HG02973 (cell line): ENCODE results near the gene WWP2.

ENCODE experiments used
- ATAC-seq: cut with Tn5 transposase; IDR thresholded peaks from one replicate; pipeline ENCODE4 v1.9.1; 2021; ENCODE audit warnings: moderate library complexity; ENCODE audit not compliant: unreplicated experiment

The WWP2 gene

DNA sequence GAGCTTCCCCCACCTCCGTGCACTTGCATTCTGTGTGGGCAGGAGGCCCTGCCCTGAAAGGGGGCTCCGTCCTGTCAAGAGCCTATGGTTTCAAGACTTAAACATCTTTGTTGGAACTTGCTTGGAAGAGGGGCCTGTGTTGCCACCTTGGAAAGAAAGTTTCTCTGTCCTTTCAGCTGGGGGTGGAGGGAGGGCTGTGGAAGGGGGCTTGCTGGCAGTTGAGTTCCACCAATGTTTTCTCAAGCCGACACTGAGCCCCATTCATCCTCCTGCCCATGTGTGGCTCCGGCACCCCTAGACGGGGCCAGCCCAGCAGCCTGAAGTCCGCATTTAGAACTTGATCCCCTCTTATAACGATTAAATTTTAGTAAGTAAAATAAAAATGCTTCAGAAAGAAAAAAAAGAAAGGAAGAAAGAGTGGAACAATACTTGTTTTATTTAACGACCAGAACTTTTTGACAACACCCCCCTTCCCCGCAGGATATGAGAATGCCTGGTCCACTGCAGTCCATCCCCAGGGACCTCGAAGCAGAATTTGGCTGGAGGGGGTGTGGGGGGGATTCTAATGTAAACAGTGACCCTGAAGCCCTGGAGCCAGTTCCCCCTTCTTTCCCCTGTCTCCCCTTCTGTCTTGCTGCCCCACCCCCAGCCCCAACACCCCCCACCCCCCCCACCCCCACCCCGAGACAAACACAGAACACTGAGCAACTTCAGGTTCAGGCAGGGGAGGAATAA, 162.1 kb downstream of the WWP2 start:
- no peak for ATAC-seq

DNA sequence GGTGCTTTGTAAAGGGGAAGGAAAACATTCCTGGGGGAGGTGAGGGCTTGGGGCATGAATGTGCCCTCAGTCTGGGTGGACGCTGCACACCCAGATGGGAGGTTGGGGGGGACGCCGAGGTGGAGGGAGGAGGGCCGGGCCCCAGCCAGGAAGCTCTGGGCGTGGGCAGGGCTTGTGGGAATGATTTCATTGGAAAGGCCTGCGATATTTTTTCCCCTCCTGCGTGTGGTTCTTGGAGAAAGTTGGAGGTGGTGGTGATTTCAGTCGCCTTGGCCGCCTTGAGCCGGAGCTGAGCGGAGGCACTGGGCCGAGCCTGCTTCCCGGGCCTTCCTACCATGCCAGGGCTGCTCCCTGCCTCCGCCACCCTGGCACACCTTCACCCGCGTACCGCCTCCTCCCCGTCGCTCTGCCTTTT, 162.7 kb downstream of the WWP2 start:
- no peak for ATAC-seq

DNA sequence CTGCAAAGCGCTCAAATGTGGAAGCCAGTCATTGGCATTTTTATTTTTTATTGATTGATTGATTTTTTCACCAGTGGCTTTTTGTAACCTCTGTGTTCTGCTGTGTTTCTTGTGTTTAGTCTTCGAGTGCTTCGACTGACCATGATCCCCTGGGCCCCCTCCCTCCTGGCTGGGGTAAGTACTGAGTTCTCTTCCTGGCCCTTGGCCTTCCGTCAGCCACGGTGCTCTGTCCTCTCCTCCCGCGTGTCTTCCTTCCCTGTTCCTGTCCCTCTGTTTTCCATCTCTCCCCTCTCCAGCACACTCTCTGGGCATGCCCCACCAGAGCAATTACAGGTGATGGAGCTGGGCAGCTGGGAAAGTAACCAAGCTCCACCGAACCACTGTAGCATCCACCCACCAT, 163.2 kb downstream of the WWP2 start:
- ATAC-seq: no peak

DNA sequence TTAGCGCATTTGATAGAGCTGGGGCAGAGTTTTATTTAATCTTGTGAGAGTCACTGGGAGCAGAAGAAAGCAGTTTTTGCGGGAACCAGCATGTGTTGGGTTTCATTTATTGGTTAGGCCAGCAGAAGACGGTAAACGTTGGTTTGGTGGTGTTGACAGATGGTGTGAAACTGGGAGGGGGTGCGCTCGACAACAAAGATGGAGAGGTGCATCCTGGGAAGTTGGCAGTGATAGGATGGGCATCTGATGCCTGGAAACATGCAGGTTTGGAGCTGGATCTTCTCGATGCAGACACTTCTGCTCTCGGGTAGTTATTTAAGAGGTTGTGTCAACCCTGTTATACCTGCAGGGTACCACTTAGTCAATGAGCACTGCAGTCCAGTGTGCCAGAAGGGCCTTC, 164.1 kb downstream of the WWP2 start:
- no peak for ATAC-seq

DNA sequence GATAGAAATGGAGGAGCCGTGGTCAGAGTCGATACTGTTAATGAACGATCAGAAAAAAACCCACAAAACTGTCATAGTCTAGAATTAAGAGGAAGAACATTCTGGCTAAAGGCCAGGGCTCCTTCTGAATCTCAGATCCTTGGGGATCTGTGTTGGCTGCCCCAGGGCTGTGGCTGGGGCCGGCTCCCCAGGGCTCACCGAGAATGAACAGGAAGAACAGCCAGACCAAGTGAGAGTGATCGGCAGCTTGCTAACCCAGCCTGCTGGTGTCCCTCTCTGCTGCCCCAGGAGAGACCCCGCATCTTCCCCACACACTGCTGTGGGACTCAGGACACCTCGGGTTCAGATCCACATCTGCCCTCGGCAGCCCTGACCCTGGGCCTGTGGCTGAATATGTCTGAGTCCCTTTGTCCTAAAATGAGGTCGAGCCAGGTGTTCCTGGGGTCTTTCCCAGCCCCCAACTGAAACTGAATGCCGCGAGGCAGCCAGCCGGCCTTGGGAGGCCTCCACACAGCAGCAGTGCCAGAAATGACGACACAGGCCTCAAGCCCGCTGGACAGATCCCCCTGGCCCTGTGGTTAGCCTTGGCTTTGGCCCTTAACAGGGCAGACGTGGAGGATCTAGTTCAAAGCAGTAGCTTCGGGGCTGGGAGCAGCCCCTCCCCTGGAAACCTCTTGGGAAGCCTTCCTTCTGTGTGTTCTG, 165.1 kb downstream of the WWP2 start:
- no peak for ATAC-seq

DNA sequence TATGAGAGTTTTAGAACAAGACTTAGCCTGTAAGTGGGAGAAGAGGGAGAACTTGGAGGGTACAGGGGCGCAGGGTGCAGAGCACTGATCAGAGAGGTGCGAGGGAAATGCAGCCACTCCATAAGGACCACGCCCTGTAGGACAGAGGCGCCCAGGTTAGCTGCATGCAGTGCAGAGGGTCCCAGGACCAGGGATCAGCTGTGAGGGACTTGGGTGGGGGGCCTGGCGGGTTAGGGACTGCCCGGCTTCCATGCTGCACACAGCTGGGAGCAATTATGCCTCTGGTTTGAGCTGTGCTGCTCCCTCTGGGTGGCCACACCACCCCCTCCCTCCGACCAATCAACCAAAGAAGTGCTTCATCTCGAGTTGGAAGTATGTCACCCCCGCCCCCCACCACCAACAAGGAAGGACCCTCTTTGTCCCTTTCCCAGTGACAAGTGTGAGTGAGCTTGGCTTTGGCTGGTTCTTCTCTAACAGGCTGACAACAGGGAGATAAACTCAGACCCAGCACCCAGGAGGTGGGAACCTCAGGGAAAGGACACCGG, 166.8 kb downstream of the WWP2 start:
- no peak for ATAC-seq

DNA sequence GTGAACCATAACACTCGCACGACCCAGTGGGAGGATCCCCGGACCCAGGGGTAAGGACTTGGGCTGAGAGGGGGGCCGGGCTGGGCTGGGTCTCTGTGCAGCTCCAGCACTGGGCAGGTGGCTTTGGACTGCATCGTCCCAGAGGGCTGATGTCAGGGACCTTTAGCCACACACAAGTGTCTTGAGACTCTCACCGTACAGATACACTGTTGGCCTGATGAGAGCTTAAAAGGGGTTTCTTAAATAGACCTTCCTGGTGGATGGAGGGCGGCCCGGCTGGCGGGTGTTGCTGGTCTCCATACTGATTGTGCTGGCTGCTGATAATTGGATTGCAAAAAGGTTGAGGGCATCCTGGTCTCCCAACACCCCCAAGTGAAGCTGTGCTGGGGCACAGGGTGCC, 167.3 kb downstream of the WWP2 start:
- no peak for ATAC-seq

DNA sequence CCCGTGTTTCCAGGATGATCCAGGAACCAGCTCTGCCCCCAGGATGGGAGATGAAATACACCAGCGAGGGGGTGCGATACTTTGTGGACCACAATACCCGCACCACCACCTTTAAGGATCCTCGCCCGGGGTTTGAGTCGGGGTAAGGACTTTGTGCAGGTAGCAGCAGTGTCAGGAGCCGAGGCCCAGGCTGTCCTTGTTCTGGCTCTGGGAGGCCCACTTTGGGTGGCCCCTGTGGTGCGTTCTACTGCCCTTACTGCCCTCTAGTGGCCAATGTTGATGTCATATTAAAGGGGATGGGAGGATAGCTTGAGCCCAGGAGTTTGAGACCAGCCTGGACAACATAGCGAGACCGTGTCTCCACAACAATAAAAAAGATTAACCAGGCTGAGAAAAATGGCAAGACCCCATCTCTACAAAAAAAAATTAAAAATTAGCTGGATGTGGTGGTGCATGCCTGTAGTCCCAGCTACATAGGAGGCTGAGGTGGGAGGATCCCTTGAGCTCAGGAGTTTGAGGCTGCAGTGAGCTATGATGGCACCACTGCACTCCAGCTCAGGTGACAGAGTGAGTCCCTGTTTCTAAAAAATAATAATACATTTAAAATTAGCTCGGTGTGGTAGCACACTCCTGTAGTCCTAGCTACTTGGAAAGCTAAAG, 168.1 kb downstream of the WWP2 start:
- ATAC-seq: no peak

DNA sequence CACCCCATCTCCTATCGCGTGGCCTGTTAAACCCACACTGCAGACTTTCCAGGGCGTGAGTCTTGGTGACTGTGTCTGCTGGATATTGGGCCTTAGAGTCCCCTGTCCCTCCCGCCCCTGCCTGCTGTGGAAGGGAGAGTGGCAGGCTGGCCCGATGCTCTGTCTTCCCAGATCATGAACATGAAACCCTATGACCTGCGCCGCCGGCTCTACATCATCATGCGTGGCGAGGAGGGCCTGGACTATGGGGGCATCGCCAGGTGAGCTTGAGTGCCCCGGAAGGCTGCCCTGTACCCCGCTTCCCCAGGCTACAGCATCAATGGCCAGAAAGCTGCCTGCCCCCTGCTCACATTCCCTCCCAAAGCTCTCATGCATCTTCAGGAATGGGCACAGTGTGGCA, 169.5 kb downstream of the WWP2 start:
- no peak for ATAC-seq

DNA sequence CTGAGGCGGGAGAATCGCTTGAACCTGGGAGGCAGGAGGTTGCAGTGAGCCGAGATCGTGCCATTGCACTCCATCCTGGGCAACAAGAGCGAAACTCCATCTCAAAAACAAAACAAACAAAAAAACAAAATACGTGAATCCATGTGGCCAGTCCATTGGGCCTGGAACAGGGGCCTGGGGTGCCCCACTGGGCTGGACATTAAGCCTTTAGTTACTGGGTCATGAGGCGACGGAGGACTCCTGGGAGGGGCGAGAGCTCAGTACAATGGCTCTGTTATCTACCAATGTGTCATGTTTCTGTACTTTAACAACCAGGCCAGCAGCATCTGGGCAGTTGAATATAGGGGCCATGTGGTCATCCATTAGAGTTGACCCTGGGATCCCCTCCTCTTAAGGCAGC, 170.1 kb downstream of the WWP2 start:
- ATAC-seq: no peak

DNA sequence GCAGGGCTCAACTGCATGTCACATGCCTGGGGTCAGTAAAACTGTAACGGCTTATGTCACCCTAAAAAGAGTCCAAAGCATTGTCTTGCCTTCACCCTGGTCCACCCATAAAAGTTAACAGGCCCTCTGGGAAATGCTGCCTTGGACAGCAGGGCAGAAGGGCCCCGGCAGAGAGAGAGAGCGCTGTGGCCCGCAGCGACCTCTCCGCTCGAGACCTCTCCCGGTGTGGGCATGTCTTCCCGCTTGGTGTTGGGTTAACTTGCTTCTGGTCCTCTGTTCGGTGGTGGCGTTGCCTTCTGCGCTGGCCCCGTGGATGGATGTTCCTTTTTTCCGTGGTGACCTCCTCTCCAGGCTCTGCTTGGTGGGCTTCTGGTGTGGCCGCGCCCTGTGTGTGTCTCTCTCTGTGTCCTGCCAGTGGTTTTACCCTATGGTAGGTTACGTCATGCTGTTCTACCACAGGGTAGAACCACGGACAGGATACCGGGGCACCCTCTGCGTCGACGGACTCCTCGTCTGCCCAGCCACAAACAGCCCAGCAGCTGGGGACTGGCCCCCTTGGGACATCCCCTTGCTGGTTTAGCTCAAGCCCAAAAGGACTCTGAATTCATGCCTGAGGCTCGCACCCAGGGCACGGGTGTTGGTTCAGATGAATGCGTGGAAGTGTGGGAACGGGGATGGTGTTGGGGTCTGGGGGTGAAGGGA, 170.7 kb downstream of the WWP2 start:
- no peak for ATAC-seq

DNA sequence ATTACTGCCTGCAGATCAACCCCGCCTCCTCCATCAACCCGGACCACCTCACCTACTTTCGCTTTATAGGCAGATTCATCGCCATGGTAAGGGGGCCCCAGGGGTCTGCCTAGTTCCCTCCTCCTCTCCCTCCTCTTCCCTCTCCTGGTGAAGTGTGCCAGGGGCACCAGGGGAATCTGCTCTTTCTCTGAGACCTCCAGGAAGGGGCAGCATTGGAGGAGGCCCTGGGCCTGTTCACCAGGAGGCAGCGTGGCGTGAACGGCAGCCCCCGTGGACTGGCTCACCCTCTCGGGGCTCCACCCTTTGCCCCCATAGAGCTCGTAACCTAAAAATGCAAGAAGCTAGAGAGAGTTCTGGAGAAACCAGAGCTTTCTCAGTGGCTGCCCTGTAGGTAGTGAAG, 171.9 kb downstream of the WWP2 start:
- ATAC-seq: no peak

DNA sequence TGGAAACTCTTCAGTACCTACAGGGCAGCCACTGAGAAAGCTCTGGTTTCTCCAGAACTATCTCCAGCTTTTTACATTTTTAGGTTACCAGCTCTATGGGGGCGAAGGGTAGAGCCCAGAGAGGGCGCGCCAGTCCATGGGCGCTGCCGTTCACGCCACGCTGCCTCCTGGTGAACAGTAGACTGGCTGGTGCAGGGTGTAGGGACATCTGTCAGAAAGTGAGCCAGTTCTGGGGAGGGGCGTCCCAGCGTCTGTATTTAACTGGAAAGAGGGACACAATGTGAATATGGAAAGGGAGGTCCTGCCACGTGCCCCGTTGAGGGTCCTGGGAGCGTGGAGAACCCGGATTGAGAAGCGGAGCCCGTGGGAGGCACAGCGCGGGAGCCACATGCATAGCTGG, 172.6 kb downstream of the WWP2 start:
- no peak for ATAC-seq

DNA sequence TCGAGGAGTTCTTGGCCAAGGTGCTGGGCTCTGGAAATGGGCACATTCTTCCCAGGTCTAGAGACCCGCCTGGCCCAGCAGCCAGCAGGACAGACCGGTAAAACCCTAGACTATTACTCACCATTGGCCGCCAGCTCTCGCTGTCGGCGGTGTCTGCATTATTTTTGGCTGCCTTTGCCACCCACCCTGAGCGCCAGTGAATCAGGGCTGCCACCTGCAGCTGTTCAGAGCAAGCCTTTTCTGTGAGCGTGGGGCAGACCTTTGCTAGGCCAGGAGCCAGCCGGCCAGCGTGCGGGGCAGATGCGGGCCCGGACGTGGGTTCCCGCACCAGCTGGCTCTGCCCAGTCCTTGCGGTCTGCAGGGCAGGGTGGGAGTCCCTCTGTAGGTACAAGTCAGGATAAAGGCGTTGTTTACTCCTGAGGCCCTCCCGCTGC, 173.2 kb downstream of the WWP2 start:
- ATAC-seq: no peak

DNA sequence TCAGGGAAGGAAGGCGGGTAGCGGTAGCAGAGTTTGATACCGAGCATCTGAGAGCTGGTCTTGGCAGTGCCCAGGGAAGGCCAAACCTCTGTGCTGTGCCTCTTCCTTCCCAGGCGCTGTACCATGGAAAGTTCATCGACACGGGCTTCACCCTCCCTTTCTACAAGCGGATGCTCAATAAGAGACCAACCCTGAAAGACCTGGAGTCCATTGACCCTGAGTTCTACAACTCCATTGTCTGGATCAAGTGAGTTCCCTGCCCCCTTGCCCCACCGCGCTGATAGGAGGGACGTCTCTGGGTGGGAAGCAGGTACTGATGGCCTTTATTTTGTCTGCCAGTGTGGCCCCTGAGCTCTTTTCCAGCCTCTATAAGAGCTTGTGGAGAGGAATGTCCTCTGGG, 173.6 kb downstream of the WWP2 start:
- no peak for ATAC-seq

DNA sequence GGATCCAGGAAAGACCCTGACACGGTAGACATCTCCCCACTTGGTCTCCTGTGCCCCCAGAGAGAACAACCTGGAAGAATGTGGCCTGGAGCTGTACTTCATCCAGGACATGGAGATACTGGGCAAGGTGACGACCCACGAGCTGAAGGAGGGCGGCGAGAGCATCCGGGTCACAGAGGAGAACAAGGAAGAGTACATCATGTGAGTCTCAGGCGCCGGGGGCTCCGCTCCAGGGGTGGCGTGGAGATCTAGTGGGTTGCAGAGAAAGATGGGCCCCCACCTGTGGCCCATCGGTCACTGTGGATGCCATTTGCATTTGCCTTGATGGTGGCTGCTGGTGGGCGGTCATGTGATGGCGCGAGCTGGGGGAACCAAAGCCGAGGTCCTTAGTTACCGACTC, 174.1 kb downstream of the WWP2 start:
- no peak for ATAC-seq

DNA sequence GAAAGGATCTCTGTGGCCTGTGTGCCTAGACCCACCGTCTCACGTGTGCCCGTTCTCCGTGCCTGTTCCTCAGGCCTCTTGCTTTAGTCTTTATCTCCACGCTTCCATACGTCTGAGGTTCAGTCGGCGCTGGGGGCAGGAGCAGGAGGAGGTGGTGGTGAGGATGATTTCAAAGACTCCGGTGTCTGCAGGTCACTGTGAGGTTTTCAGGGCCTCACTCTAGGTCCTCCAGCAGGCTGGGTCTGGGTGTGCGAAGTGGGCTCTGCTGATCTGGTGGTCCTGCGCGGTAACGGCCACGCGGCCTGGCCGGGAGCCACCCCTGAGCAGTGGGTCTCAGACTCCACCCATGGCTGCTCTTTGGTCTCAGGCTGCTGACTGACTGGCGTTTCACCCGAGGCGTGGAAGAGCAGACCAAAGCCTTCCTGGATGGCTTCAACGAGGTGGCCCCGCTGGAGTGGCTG, 174.6 kb downstream of the WWP2 start:
- ATAC-seq: no peak

DNA sequence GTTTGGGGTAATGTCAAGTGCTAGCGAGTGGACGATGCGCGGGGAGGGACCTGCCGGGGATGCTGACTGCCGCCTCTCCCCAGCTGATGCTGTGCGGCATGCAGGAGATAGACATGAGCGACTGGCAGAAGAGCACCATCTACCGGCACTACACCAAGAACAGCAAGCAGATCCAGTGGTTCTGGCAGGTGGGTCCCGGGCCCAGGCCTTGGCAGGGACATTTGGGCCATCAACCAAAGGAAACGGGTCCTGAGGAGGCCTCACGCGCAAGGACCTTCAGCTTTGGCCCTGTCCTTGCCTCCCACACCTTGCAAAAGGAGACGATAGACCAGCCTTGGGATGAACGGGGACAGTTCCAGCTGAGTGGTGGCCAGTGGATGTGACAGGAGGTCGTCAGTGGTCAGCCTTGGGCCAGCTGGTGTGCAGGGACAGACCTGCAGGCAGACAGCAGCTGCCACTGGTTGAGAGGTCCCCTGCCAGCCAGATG, 175.4 kb downstream of the WWP2 start:
- ATAC-seq: no peak

DNA sequence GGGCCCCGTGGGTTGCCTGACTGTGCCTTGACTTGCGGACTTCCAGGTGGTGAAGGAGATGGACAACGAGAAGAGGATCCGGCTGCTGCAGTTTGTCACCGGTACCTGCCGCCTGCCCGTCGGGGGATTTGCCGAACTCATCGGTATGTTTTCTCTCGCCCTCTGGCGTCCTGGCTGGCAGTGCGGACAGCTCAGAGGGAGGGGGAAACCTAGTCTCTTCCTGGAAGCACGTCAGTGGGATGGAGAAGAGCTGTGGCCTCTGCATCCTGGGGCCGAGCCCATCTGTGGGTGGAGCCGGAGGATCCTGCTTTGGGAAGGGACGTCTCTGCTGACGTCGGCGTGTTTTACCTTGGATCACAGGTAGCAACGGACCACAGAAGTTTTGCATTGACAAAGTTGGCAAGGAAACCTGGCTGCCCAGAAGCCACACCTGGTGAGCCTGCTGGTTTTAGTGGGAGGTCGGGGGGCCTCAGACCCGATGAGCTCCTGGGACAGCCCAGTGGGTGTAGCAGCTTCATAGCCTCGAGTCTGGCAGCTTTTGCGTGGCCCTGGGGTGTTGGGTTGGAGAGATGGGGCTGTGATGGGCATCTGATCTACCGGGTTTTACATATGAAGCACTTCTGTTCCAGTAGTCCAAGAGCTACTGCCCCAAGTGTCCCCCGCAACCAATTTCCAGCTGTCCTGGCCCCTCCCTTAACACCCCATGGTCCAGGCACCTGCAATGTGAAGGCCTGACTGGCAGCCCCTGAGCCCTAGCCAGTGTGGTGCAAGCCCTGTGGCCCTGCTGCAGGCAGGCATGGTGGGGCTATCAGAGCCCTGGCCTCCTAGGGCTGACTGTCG, 177.1 kb downstream of the WWP2 start:
- ATAC-seq: no peak
